GM12892 (cell line): ENCODE results near the gene DGKQ.

ENCODE experiments used
- POLR2A ChIP-seq: IDR thresholded peaks from 2 replicates; pipeline ENCODE4 v1.6.1; 2011; ENCODE audit warnings: low read depth, low read length, control low read depth
- POLR2AphosphoS5 ChIP-seq: IDR thresholded peaks from 2 replicates; pipeline ENCODE4 v1.6.1; 2011; ENCODE audit warnings: low read depth, low read length, control low read depth
- TAF1 ChIP-seq: IDR thresholded peaks from 2 replicates; pipeline ENCODE4 v1.6.1; 2011; ENCODE audit warnings: low read depth, mild to moderate bottlenecking, control low read depth, low read length, borderline replicate concordance

DNA sequence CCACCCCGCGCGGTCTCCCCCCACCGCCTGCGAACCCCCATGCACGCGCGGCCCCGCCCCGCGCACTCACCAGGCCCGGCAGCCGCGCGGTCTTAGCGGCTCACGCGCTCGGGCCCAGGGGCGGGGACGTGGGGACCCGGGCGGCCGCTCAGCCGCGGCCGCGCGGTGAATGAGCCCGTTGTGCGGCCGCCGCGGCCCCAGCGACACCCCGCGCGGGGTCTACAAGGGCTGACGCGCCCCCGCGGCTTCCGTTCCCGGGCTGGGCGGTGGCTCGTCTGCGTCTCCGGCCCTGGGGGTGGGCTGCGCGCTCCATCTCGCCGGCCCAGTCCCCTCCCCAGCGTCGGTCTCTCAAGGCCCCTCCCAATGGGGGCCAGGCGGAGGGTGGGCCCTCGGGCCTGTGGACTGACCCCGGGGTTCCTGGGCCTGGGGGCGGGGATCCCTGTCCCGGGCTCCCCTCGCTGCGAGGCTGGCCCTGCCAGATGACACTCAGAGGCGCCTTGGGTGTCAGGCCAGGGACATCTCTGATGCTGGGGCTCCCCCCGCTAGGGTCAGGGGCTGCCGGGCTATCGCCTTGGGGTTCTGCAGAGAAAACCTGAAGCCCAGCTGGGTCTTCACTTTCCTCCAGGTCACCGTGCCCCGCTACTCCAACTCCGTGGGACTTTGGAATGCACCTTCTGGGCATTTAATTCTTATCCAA, 24.2 kb upstream of the DGKQ start:
- TF ChIP-seq POLR2AphosphoS5: no peak
- no peak for TF ChIP-seq TAF1
- TF ChIP-seq POLR2A: no peak
